Measurements from ENCODE around the gene ABCF2.

DNA sequence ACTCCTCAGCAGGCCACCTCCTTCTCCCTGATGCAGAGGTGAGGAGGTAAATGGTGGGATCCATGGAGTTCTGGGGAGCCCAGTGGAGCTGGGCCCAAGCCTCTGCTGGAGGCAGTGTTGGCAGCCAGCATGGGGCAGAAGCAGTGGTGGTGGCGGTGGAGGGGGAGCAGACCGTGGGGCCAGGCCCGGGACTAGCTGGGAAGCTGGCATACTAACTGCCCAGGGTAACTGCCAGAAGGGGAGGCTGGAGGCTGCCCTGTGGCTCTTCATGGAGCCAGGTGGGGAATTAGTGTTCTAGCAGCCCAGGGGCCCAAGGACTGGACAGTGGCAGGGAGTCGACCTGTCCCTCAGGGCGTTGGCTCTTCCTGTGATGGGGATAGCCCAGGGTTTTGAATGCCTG is 37.6 kb upstream of the ABCF2 start:
- TF ChIP-seq EZH2 (IDR thresholded peaks at IDR 0.05; ENCODE audit: borderline replicate concordance, low read length) = no peak
- TF ChIP-seq, protein P1, sequence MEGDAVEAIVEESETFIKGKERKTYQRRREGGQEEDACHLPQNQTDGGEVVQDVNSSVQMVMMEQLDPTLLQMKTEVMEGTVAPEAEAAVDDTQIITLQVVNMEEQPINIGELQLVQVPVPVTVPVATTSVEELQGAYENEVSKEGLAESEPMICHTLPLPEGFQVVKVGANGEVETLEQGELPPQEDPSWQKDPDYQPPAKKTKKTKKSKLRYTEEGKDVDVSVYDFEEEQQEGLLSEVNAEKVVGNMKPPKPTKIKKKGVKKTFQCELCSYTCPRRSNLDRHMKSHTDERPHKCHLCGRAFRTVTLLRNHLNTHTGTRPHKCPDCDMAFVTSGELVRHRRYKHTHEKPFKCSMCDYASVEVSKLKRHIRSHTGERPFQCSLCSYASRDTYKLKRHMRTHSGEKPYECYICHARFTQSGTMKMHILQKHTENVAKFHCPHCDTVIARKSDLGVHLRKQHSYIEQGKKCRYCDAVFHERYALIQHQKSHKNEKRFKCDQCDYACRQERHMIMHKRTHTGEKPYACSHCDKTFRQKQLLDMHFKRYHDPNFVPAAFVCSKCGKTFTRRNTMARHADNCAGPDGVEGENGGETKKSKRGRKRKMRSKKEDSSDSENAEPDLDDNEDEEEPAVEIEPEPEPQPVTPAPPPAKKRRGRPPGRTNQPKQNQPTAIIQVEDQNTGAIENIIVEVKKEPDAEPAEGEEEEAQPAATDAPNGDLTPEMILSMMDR (conservative IDR thresholded peaks at IDR 0.05 in 1 of 2, IDR thresholded peaks at IDR 0.05 in 1 of 2; ENCODE audit: extremely low read depth in 1 of 2, insufficient read depth in 1 of 2, low read depth in 1 of 2, low read length in 2 of 2) = no peak
